Islet precursor cell (in vitro differentiated cells): ENCODE data around the gene SRCIN1.
A peak's percentile ranks its signal among the peaks of the same experiment; 100 is the strongest.
"Not testable (repeated sequence)": the region's sequence is repeated elsewhere in the genome, so short reads cannot be mapped to it uniquely, and the experiment has no call there.

Experiments used
- DNase-seq: peaks from one replicate; pipeline ENCODE4 v3.0.0-alpha.2; 2018

Gene SRCIN1, protein sequence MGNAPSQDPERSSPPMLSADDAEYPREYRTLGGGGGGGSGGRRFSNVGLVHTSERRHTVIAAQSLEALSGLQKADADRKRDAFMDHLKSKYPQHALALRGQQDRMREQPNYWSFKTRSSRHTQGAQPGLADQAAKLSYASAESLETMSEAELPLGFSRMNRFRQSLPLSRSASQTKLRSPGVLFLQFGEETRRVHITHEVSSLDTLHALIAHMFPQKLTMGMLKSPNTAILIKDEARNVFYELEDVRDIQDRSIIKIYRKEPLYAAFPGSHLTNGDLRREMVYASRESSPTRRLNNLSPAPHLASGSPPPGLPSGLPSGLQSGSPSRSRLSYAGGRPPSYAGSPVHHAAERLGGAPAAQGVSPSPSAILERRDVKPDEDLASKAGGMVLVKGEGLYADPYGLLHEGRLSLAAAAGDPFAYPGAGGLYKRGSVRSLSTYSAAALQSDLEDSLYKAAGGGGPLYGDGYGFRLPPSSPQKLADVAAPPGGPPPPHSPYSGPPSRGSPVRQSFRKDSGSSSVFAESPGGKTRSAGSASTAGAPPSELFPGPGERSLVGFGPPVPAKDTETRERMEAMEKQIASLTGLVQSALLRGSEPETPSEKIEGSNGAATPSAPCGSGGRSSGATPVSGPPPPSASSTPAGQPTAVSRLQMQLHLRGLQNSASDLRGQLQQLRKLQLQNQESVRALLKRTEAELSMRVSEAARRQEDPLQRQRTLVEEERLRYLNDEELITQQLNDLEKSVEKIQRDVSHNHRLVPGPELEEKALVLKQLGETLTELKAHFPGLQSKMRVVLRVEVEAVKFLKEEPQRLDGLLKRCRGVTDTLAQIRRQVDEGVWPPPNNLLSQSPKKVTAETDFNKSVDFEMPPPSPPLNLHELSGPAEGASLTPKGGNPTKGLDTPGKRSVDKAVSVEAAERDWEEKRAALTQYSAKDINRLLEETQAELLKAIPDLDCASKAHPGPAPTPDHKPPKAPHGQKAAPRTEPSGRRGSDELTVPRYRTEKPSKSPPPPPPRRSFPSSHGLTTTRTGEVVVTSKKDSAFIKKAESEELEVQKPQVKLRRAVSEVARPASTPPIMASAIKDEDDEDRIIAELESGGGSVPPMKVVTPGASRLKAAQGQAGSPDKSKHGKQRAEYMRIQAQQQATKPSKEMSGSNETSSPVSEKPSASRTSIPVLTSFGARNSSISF

DNA sequence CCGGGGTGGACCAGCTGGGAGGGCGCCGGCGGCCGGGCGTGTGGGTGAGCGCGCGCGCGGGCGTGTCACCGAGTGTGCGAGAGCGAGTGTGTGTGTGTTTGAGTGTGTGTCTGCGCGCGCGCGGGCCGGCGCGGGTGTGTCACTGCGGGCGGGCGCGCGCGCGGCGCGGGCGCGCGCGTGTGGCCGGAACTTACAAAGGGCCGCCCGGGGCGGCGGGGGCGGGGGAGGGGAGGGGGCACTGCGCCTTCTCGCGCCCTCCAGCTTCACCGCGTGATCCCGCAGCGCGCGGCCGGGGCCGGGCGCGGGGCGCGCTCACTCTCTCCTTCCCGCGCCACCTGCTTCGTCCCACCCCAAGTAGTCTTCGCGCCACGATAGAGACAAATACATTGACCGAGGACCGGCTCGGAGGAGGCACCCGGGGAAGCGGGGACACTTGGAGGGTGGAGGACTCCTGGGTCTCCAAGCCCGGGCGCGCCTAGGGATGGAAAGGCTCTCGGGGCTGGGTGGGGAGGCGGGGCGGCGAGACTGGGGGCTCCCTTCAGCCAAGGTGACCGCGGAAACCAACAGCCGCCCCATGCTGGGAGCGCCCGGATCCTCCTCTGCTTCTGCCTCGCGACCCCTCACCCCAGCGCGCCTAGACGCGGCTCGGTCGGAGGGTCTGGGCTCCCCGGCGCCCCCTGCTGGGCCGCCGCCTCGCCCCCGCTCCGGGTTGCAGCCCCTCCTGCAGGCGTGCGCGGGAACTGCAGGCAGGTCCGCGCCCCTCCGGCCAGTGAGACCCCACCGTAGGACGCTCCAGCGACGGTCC, at the start of gene SRCIN1:
SRCIN1 (minus strand) TSS at position 112 of the 805 bp plus-strand sequence. CDS start 247 bp downstream, outside the sequence.
- DNase-seq: peak; percentile 84

- peak; percentile 52 for DNase-seq
These were observed 49.0 kb upstream of the SRCIN1 start for GRCh38 chr17:38654411-38655398.

GRCh38 chr17:38653679-38654078, 47.9 kb upstream of the SRCIN1 start:
- no peak for DNase-seq

DNA sequence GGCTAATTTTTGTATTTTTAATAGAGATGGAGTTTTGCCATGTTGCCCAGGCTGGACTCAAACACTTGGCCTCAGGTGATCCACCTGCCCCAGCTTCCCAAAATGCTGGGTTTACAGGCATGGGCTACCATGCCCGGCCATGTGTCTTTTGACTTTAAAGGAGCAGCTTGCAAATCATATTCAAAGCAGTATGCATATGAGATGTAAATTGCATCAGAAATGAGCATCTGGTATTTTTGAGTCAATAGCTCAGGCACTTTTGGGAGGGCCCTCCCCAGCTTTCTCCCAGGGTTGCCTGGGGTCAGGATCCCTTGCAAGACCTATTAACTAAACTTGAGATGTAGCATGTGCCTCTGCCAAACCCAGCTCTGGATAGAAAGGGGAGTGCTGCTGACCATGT, 47.5 kb upstream of the SRCIN1 start:
- no peak for DNase-seq

DNA sequence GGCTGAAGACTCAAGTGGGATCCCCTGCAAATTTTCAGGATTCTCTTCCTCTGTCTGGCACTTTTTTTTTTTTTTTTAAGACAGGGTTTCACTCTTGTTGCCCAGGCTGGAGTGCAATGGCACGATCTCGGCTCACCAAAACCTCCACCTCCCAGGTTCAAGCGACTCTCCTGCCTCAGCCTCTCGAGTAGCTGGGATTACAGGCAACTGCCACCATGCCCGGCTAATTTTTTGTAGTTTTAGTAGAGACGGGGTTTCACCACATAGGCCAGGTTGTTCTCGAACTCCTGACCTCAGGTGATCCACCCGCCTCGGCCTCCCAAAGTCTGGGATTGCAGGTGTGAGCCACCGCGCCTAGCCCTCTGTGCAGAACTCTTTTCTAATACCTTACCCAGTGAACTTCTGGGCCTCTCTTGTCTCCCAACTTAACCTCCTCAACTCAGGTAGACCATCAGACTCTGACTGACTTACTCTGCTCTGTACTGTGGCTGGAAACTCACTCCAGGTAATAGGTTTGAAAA, 45.0 kb upstream of the SRCIN1 start:
- DNase-seq: not testable (repeated sequence)

- no peak for DNase-seq
These were observed 32.2 kb upstream of the SRCIN1 start for GRCh38 chr17:38637951-38638350.

GRCh38 chr17:38636054-38636453, 30.3 kb upstream of the SRCIN1 start:
- peak; percentile 85 for DNase-seq

DNA sequence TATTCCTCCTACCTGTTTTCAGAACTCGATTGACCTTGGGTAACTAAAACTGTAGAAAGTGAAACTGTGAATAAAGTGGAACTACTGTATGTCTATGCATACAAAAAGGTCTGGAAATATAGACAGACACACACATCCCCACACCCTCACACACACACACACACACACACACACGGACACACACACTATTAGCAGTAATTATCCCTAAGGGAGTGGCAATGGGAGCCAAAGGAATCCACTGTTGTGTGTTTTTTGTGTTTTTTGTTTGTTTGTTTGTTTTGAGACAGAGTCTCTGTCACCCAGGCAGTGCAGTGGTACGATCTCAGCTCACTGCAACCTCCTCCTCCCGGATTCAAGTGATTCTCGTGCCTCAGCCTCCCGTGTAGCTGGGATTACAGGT, 26.6 kb upstream of the SRCIN1 start:
- no peak for DNase-seq

DNA sequence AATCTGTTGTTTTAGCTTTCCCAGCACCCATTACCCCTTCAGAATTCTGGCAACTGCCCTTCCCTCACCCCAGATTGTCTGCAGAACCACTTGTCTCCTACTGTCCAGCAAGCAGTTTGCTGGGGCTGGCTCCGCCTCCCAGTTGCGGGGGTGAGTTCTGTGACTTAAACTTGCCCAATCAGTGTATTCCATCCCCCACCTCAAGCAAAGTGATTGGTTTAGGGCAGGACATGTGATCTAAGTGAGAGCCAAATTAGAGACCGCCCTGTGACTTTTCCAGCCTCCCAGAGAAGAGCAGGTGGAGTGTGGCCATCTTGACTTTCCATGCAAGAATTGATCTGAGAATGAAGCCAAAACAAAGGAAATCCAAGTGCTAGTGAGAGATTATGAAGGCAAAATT, 22.7 kb upstream of the SRCIN1 start:
- DNase-seq: peak; percentile 58

GRCh38 chr17:38627957-38628356, 22.2 kb upstream of the SRCIN1 start:
- no peak for DNase-seq

- DNase-seq: not testable (repeated sequence)
These were observed 21.0 kb upstream of the SRCIN1 start for GRCh38 chr17:38626606-38627226.

DNA sequence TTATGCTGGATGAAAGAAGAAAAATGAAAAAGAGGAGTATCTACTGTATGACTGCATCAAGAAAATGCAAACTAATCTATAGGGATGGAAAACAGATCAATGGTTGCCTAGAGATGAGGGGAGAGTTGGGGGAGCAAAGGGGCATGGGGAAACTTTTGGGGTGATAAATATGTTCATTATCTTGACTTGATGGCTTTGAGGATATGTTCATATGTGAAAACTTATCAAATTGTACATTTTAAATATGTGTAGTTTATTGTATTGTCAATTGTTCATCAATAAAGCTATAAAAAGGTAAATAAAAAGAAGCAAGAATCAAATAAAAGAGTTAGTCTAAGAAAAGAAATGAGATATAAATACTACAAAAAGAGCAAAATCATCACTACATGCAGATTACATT, 19.7 kb upstream of the SRCIN1 start:
- DNase-seq: no peak

- DNase-seq: not testable (repeated sequence)
These were observed 19.1 kb upstream of the SRCIN1 start for GRCh38 chr17:38624782-38625355.

- no peak for DNase-seq
These were observed 15.8 kb upstream of the SRCIN1 start for GRCh38 chr17:38621538-38621937.

DNA sequence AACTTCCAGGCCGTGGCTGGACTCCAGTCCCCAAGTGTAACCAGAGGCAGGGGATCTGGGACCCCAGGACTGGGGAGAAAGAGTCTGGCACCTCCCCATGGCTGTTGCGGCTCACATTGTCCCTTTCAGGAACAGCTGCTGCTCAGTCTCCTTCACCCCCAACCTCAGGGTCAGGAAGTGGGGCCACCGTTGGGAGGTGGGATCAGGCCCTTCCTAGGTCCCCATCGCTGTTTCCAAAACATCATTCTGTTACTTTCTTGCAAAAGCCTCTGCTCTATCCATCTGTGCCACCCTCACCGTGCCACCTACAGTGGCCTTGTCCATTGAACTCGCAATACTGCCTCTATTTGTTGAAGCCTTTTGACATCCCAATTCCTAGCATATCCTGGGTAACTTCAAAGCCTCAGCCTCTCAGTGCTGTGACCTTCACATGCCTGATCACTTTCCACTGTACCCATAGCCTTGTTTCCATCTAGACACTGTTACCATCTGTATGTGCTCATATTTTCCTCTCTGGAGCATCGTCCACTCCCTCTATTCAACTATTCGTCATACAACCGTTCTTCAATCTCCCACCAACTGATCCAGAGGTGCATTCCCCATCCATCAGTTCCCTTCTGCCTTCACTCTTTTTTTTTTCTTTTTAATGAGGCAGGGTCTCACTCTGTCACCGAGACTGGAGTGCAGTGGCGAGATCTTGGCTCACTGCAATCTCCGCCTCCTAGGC, 15.0 kb upstream of the SRCIN1 start:
- no peak for DNase-seq

GRCh38 chr17:38619937-38620550, 14.3 kb upstream of the SRCIN1 start:
- DNase-seq: no peak

DNA sequence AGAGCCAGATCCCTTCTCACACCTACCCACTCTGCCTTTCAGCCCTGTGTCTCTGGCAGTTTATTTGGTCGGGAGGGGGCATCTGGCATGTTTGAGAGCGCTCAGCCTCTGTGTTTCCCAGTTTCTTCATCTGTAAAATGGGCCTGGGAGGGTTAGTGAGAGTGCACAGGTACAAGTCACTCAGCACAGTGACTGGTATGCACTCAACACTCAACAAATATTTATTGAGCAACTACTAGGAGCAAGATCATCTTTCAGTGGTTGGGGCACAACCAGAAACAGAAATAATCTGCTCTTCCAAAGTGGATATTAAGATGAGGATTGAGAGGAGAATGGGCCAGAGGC, 13.7 kb upstream of the SRCIN1 start:
- no peak for DNase-seq

DNA sequence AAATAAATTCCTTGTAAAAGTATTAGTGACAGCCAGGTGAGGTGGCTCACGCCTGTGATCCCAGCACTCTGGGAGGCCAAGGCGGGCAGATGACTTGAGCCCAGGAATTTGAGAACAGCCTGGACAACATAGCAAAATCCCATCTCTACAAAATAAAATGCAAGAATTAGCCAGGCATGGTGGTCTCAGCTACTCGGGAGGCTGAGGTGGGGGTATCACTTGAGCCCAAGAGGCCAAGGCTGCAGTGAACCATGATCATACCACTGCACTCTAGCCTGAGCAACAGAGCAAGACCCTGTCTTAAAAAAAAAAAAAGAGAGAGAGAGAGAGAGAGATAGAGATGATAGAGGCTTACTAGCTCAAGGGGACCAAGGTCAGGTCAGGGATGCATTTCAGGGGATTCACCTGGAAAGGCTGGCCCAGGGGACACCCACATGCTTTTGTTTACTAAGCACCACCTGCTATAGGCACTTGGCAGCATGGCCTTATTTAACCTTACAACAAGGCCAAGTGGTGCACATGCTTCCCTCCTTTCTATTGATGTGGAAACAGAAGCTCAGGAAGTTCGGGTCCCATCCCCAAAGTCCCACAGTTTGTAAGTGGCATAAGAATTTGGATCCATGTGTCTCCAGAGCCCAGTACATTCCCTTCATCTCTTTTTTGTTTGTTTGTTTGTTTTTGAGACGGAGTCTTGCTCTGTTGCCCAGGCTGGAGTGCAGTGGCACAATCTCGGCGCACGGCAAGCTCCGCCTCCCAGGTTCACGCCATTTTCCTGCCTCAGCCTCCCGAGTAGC, 12.4 kb upstream of the SRCIN1 start:
- no peak for DNase-seq
